KG1 (cell line): Measurements from ENCODE around the gene METTL5.
"Not testable (repeated sequence)": the region's sequence is repeated elsewhere in the genome, so short reads cannot be mapped to it uniquely, and the experiment has no call there.

Source experiments
- DNase-seq: peaks from one replicate; lab custom pipeline; 2025; lab: John Stamatoyannopoulos, UW

The METTL5 gene

DNA sequence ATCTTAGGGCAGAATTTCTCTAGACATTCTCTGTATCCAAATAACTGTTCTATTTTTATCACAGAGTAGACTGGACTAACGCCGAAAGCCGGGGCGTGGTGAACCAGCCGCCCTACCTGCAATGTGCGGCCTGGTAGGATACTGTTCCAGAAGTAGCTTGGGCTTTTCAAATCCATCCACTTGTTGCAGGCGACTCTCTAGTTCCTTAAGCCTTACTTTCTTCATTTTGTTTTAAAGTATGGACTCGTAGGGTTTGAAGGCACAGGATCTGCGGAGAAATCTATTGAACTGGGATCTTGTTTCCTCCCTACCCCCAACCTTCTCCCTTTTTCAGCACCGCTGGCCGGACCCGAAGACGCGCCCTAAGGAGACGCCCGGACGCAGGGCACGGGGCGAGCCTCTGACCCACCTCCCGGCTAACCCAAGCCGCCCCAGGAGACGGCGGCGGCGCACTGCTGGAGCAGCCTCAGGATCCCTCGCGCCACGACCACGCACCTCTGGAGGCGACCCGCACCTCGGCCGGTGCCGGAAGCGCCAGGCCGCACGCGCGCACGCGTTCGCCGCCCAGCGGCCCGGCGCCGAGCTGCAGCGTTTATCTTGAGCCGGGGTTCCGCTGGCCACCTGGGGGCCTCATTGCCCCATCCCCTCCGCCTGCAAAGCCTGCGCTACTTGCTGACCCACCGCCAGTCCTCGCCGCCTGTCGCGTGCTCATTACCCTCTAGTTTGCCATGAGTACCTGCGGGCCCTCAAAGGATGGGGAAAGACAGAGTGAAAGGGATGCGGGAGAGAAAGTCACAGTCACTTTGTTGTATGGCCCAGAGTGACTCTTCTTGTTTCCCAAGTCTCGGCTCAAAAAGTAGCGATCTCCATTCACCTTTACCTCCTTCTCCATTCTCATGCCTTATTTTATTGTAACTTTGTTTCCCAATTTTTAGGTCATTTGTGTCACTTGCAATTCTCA, at the start of gene METTL5:
TSS of gene METTL5 (minus strand) at position 533 of the 961 bp plus-strand sequence. CDS start at position 225, 308 bp downstream.
- DNase-seq: peak; percentile 89

DNA sequence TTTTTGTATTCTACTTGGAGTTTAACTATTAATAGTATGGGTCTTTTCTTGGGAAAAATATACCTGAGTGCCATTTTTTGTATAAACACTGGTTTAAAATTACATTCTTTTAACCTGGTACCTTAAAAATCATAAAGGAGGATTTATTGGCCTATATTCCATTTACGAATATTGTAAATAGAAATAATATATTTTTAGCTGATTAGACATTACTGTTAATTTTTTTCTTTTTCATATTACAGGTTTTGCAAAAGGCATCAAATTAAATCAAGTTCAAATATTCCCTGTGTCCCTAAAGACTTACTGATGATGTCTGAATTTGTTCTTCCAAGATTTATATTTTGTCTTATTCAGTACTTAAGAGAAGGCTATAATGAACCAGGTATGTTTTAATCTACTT, 47.3 kb upstream of the METTL5 start:
- no peak for DNase-seq

DNA sequence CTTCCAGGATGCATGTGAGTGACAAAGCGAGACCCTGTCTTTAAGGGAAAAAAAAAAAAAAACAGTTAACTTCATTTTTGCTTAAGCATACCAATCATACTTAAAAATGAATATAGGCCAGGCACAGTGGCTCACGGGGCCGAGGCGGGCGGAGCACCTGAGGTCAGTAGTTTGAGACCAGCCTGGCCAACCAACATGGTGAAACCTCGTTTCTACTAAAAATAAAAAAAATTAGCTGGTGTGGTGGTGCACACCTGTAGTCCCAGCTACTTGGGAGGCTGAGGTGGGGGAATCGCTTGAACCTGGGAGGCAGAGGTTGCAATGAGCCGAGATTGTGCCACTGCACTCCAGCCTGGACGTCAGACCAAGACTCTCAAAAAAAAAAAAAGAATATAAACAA, 46.7 kb upstream of the METTL5 start:
- not testable (repeated sequence) for DNase-seq

GRCh38 chr2:169868951-169869350, 44.2 kb upstream of the METTL5 start:
- DNase-seq: no peak

DNA sequence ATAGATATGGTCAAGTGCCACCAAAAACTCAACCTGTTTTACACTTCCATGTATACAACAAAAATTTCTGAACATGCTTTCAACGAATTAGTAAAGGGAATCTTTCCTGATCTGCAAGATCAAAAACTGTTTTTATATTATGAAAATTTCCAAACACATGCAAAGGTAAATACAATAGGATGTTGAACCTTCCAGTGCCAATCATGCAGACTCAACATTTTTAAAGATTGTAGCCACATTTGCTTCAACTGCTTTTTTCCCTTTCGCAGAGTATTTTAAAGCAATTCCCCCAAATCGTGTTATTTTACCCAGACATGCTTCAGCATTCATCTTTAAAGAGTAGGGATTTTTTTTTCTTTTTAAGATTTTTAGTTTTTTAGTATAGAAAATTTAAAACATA, 42.9 kb upstream of the METTL5 start:
- DNase-seq: no peak

DNA sequence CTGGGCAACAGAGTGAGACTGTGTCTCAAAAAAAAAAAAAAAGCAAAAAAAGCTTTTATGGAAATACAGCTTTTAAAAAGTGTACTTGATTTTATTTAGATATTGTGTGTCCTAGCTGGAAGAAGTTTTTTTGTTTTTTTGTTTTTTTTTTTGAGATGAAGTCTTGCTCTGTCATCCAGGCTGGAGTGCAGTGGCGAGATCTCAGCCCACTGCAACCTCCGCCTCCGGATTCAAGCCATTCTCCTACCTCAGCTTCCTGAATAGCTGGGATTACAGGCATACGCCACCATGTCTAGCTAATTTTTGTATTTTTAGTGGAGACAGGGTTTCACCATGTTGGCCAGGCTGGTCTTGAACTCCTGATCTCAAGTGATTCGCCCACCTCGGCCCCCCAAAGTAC, 41.5 kb upstream of the METTL5 start:
- not testable (repeated sequence) for DNase-seq

DNA sequence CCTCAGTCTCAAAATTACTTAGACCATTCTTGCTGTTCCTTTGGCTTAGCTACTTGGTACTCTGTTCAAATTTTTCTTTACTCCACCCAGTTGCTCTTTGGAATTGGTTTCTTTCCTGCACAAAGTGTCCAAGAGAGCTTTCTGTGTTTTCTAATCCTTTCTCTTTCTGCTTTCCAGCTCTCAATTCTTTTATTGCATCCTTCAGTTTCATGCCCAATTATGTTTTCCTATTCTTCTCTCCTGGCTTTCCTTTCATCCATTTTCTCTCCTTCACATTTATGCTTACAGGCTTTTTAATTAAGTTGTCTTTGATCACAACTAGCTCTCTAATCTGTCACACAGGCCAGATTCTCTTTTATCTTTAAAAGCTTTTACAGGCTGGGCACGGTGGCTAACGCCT, 40.8 kb upstream of the METTL5 start:
- DNase-seq: no peak

- DNase-seq: no peak
Measured at GRCh38 chr2:169862816-169863215, 38.1 kb upstream of the METTL5 start.

GRCh38 chr2:169860149-169860548, 35.4 kb upstream of the METTL5 start:
- no peak for DNase-seq

- DNase-seq: no peak
Measured at GRCh38 chr2:169859423-169859822, 34.7 kb upstream of the METTL5 start.

GRCh38 chr2:169855281-169856258, 30.9 kb upstream of the METTL5 start:
- DNase-seq: not testable (repeated sequence)

DNA sequence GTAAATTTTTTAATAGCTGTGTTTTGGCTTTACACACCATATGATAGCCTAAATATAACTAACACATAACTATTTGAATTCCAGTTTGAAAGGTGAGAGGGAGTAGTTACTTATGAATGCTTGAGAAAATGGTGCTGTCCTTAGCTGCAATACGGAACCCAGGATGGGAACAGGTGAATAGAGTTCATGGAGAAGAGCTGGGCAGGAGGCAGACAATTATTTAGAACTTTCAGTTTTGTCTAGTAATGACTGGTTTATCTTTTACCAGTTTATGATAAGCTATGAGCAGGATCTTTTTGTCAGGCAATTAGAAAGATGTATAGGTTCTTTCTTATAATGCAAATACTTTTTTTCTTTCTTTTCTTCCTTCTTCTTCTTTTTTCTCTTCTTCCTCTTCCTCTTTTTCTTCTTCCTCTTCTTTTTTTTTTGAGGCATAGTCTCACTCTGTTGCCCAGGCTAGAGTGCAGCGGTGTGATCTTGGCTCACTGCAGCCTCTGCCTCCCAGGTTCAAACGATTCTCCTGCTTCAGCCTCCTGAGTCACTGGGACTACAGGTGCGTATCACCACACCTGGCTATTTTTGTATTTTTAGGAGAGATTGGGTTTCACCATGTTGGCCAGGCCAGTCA, 28.4 kb upstream of the METTL5 start:
- DNase-seq: no peak

DNA sequence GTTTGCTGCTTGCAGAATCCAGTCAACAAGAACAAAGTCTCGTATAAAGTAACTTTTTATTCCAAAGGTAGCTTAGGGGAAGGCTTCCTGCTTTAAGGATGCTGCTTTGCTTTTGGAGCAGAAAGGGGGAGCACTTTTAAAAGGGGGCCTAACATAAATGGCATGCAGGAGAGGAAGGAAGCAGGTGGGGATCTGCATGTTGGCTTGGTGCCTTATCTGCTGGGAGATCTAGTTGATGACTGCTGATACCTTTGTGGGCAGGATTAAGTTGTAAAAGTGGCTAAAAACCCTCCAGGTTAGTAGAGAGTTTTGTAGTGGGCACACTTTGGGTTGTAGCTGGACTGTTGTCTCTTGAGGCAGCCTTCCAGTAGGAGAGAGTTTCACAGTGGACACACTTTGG, 25.0 kb upstream of the METTL5 start:
- DNase-seq: no peak

DNA sequence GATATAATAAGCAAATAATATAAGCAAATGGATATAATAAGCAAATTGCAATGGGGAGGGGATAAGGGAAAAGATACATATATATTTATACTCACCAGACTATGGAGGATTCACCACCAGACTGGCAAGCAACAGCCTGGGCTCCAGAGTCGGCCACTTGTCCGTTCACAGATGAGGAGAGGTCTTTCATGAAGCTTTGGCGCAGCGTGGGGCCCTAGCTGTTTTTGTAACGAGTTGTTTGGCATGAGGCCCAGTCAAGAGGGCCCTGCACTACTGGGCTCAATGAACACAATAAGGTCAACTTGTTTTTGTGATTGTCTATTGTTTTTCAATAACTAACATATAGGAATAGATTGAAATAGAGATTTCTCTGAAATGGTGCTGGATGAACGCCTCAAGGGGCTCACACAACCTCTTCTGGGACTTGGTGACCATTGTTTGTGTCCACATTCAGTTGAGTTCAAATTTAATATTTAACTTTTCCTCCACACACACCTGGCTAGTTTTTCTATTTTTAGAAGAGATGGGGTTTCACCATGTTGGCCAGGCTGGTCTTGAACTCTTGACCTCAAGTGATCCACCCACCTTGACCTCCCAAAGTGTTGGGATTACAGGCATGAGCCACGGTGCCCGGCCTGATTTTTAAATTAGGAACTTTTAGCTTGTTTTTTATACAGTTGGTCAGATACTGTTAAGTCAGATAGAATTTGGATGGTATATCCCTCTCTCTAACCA, 24.4 kb upstream of the METTL5 start:
- not testable (repeated sequence) for DNase-seq

- DNase-seq: no peak
Measured at GRCh38 chr2:169845016-169845415, 20.3 kb upstream of the METTL5 start.

DNA sequence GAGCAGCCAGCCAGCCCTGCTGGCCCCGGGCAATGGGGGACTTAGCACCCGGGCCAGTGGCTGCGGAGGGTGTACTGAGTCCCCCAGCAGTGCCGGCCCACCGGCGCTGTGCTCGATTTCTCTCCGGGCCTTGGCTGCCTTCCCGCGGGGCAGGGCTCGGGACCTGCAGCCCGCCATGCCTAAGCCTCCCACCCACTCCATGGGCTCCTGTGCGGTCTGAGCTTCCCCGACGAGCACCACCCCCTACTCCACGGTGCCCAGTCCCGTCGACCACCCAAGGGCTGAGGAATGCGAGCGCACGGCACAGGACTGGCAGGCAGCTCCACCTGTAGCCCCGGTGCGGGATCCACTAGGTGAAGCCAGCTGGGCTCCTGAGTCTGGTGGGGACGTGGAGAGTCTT, 16.9 kb upstream of the METTL5 start:
- DNase-seq: not testable (repeated sequence)

DNA sequence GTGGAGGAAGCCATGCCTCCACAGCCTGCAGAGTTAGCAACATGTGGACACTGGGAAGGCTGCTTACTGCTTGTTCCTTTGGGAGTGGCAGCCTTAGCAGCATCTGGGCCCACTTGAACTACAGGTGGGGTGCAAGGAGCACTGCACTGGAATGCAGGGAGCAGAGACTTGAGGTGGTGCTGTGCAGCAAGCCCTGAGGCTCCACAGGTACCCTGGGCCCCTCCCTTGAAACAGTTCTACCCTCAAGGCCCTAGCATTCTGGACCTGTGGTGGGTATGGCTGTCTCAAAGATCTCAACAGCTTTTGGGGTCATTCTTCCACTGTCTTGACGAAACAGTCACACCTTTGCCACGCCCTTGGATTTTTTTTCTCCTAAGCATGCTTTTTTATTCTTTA, 16.0 kb upstream of the METTL5 start:
- DNase-seq: no peak

DNA sequence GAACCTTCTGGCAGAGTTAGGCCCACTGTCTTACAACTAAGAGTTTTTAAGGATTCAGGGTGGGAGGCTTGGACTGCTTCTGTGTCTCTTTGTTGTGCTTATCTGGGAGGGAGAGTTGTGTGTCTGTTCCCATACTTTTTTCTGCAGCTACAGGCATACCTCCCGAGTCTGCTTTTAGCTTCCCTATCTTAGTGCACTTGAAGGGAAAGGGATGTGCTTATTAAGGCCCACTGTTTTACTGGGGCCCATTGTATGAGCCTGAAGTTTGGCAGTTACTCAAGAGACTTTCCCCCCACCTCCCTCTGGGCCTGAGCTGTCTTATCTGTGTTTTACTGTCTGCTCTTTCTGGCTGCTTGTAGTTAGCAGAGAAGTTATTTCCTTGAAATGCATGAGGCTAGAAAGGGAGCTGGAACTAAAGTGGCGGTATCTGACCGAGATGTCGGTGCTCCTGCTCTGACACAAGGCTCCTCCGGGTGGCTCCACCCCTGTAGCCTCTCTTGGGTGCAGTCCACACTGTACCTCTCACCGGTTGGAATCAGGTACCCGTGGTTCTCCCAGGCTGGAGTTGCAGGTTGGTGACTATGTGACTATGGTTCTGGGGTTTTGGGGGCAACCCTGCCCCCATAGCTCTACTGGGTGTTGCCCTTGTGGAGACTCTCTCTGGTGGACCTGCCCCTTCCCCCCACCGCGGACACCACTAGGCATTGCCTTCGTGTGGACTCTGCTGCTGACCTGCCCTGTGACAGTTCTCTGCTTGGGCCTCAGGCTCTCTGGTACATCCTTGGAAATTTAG, 15.4 kb upstream of the METTL5 start:
- no peak for DNase-seq

DNA sequence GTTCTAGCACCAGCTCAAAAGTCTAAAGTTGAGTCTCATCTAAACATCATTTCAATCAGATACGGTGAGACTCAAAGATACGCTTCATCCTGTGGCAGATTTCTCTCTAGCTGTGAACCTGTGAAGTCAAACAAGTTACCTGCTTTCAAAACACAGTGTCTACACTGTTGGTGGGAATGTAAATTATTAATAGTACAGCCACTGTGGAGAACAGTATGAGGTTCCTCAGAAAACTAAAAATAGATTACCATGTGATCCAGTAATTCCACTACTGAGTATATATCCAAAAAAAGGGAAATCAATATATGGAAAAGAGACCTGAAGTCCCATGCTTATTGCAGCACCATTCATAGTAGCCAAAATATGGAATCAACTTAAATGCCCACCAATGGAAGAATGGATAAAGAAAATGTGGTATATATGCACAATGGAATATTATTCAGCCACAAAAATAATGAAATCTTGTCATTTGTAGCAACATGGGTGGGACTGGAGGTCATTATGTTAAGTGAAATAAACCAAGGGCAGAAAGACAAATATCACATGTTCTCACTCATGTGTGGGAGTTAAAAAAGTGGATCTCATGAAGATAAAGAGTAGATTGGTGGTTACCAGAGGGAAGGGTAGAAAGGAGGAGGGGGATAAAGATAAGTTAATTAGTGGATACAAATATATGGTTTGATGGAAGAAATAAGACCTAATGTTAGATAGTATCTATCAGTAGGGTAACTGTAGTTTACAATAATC, 14.2 kb upstream of the METTL5 start:
- DNase-seq: no peak

GRCh38 chr2:169834401-169834800, 9.7 kb upstream of the METTL5 start:
- DNase-seq: no peak
